HEK293 (cell line): ENCODE results near the gene KRT16.

Source experiments
- GLI2 ChIP-seq: fragments of 450-650 bp; formaldehyde crosslinking; IDR thresholded peaks from 2 replicates; pipeline ENCODE4; 2017; ENCODE audit warnings: missing biosample characterization, missing genetic modification characterization, low read depth, borderline replicate concordance
- KLF9 ChIP-seq: fragments of 450-650 bp; formaldehyde crosslinking; IDR thresholded peaks from 2 replicates; pipeline ENCODE4 v1.5.1; 2016; ENCODE audit warnings: missing biosample characterization, missing genetic modification characterization, low read depth
- TCF7L2 ChIP-seq: IDR thresholded peaks from 2 replicates; pipeline ENCODE4 v1.6.1; 2011; ENCODE audit warnings: low read depth, mild to moderate bottlenecking, inconsistent platforms, low read length, moderate library complexity, borderline replicate concordance
- ZNF114 ChIP-seq: fragments of 450-650 bp; formaldehyde crosslinking; IDR thresholded peaks from 2 replicates; pipeline ENCODE4 v1.5.0; 2017; ENCODE audit warnings: missing biosample characterization, missing genetic modification characterization
- ZNF184 ChIP-seq: fragments of 450-650 bp; IDR thresholded peaks from 2 replicates; pipeline ENCODE4 v1.5.1; 2018; ENCODE audit warnings: missing biosample characterization, mild to moderate bottlenecking, missing genetic modification characterization
- ZNF23 ChIP-seq: fragments of 450-650 bp; formaldehyde crosslinking; IDR thresholded peaks from 2 replicates; pipeline ENCODE4 v1.5.1; 2016; ENCODE audit warnings: missing biosample characterization, missing genetic modification characterization, borderline replicate concordance
- TF ChIP-seq, protein P1 (sequence below): fragments of 450-650 bp; formaldehyde crosslinking; IDR thresholded peaks from 2 replicates; pipeline ENCODE4 v1.5.1; 2017; ENCODE audit warnings: missing biosample characterization, missing genetic modification characterization
- TF ChIP-seq, protein P2 (sequence below): fragments of 450-650 bp; formaldehyde crosslinking; IDR thresholded peaks from 2 replicates; pipeline ENCODE4 v1.5.1; 2016; ENCODE audit warnings: missing biosample characterization, missing genetic modification characterization
- TF ChIP-seq, protein P3 (sequence below): fragments of 450-650 bp; formaldehyde crosslinking; IDR thresholded peaks from 2 replicates; pipeline ENCODE4 v1.5.1; 2016; ENCODE audit warnings: missing biosample characterization, missing genetic modification characterization
- TF ChIP-seq, protein P4 (sequence below): fragments of 450-650 bp; formaldehyde crosslinking; IDR thresholded peaks from 2 replicates; pipeline ENCODE4 v1.5.1; 2017; ENCODE audit warnings: missing biosample characterization, mild to moderate bottlenecking, missing genetic modification characterization, moderate library complexity
- TF ChIP-seq, protein P5 (sequence below): fragments of 450-650 bp; formaldehyde crosslinking; IDR thresholded peaks from 2 replicates; pipeline ENCODE4; 2016; ENCODE audit warnings: missing biosample characterization, missing genetic modification characterization

DNA sequence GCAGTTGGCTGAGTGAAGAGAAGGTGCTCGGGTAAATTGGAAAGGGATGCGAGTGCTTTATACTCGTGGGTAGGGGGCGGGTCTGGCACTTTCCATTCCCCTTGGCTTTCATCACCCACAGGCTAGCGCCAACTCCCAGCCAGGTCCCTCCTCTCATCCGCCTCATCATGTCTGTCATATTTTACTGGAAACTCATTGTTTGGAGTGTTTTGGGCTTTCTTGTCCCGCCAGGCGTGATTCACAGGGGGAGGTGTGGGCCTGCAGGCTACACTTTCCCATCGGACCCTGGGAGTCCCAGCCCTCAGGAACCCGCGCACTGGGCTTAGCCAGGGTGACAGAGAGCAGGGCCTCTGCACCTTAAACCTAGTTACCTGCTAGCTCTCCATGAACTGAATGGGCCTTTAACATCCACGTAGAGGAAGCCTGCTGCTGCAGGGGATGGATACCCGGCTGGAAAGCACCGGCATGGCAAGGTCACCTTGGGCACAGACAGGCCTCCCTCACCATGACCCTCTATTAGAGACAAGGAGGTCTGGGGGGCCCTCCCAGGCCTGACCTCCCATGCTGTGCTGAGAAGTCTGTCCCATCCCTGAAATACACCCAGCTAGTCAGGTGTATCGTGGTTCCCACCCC is 25.6 kb downstream of the KRT16 start, which contains the start of gene KRT14:
- TF ChIP-seq, protein P1, sequence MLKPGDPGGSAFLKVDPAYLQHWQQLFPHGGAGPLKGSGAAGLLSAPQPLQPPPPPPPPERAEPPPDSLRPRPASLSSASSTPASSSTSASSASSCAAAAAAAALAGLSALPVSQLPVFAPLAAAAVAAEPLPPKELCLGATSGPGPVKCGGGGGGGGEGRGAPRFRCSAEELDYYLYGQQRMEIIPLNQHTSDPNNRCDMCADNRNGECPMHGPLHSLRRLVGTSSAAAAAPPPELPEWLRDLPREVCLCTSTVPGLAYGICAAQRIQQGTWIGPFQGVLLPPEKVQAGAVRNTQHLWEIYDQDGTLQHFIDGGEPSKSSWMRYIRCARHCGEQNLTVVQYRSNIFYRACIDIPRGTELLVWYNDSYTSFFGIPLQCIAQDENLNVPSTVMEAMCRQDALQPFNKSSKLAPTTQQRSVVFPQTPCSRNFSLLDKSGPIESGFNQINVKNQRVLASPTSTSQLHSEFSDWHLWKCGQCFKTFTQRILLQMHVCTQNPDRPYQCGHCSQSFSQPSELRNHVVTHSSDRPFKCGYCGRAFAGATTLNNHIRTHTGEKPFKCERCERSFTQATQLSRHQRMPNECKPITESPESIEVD (tag by site-specific recombination), result no peak
- TF ChIP-seq KLF9, result no peak
- TF ChIP-seq, protein P2, sequence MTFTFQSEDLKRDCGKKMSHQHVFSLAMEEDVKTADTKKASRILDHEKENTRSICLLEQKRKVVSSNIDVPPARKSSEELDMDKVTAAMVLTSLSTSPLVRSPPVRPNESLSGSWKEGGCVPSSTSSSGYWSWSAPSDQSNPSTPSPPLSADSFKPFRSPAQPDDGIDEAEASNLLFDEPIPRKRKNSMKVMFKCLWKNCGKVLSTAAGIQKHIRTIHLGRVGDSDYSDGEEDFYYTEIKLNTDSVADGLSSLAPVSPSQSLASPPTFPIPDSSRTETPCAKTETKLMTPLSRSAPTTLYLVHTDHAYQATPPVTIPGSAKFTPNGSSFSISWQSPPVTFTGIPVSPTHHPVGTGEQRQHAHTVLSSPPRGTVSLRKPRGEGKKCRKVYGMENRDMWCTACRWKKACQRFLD (tag by site-specific recombination), result no peak
- TF ChIP-seq ZNF184 (tag by site-specific recombination), result no peak
- TF ChIP-seq ZNF23 (tag by site-specific recombination), result no peak
- TF ChIP-seq, protein P3, sequence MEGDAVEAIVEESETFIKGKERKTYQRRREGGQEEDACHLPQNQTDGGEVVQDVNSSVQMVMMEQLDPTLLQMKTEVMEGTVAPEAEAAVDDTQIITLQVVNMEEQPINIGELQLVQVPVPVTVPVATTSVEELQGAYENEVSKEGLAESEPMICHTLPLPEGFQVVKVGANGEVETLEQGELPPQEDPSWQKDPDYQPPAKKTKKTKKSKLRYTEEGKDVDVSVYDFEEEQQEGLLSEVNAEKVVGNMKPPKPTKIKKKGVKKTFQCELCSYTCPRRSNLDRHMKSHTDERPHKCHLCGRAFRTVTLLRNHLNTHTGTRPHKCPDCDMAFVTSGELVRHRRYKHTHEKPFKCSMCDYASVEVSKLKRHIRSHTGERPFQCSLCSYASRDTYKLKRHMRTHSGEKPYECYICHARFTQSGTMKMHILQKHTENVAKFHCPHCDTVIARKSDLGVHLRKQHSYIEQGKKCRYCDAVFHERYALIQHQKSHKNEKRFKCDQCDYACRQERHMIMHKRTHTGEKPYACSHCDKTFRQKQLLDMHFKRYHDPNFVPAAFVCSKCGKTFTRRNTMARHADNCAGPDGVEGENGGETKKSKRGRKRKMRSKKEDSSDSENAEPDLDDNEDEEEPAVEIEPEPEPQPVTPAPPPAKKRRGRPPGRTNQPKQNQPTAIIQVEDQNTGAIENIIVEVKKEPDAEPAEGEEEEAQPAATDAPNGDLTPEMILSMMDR, result no peak
- TF ChIP-seq, protein P4, sequence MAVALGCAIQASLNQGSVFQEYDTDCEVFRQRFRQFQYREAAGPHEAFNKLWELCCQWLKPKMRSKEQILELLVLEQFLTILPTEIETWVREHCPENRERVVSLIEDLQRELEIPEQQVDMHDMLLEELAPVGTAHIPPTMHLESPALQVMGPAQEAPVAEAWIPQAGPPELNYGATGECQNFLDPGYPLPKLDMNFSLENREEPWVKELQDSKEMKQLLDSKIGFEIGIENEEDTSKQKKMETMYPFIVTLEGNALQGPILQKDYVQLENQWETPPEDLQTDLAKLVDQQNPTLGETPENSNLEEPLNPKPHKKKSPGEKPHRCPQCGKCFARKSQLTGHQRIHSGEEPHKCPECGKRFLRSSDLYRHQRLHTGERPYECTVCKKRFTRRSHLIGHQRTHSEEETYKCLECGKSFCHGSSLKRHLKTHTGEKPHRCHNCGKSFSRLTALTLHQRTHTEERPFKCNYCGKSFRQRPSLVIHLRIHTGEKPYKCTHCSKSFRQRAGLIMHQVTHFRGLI (tag by site-specific recombination), result no peak
- TF ChIP-seq ZNF114 (tag by site-specific recombination), result no peak
- TF ChIP-seq GLI2 (tag by site-specific recombination), result no peak
- TF ChIP-seq, protein P5, sequence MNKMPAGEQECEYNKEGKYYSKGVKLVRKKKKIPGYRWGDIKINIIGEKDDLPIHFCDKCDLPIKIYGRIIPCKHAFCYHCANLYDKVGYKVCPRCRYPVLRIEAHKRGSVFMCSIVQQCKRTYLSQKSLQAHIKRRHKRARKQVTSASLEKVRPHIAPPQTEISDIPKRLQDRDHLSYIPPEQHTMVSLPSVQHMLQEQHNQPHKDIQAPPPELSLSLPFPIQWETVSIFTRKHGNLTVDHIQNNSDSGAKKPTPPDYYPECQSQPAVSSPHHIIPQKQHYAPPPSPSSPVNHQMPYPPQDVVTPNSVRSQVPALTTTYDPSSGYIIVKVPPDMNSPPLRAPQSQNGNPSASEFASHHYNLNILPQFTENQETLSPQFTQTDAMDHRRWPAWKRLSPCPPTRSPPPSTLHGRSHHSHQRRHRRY (tag by site-specific recombination), result no peak
- TF ChIP-seq TCF7L2, result no peak
